Medulla oblongata (tissue), 1 donor: Measurements from ENCODE around the gene PIERCE2.
"Not testable (repeated sequence)": the region's sequence is repeated elsewhere in the genome, so short reads cannot be mapped to it uniquely, and the experiment has no call there.

Experiments used
- DNase-seq: peaks from one replicate; pipeline ENCODE4 v3.0.0-alpha.2; 2015; ENCODE audit errors: extremely low spot score

Gene PIERCE2

DNA sequence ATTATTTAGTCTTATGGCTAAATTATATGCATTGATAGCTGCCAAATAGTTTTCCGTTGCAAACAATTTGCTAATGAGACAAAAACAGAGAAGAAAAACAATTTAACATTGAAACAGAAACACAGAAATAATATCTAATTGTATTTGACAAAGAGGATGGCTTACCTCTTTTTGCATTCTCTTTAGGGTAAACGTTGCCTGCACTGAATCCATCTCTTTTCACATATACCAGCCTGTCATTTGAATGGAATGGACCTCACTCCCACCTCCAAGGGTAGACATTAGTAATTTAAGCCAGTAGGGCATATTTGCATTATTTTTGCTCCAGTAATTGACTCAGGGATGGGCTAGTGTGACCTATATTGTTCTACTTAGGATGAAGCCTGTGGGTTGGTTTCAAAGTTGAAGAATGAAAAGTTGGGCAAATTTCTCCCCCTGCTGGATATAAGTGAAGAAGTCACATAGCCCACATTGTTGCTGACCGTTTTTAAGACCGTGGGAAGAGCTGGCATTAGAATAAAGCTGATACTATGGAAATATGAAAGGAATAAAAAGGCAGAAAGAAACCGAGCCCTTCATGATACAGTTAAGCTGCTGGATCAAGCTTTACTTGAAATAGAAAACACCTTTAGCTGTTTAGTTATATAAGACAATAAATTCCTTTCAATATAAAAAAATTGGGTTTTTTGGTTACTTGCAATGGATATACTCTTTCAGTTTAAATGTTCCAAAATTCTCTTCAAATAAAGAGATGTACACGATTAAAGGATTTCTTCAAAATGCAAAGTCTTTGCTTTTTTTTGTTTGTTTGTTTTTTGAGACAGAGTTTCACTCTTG, 26.9 kb downstream of the PIERCE2 start:
- DNase-seq: peak; percentile 56

DNA sequence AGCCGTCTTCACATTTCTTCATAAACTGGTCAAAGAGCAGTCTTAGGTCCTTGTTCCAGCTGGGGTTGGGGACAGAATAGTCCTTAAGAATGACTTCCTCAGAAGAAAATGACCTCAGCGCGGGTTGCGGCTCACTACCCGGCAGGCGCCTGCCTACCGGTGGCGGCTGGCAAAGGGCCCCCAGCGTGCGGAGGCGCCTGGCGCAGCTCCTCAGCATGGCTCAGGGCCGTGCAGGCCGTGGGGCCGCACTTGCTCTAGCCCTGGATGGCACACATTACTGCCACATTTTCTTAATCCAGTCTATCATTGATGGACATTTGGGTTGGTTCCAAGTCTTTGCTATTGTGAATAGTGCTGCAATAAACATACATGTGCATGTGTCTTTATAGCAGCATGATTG, 34.8 kb downstream of the PIERCE2 start:
- DNase-seq: not testable (repeated sequence)

- DNase-seq: not testable (repeated sequence)
Observed at GRCh38 chr15:55445936-55446335, 37.6 kb downstream of the PIERCE2 start.

DNA sequence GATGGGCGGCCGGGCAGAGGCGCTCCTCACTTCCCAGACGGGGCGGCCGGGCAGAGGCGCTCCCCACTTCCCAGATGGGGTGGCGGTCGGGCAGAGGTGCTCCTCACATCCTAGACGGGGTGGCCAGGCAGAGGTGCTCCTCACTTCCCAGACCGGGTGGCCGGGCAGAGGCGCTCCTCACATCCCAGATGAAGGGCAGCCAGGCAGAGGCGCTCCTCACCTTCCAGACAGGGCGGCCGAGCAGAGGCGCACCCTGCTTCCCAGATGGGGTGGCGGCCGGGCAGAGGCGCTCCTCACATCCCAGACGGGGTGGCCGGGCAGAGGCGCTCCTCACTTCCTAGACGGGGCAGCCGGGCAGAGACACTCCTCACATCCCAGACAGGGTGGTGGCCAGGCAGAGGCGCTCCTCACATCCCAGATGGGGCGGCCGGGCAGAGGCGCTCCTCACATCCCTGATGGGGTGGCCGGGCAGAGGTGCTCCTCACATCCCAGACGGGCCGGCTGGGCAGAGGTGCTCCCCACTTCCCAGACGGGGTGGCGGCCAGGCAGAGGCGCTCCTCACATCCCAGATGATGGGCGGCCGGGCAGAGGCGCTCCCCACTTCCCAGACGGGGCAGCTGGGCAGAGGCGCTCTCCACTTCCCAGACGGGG, 38.2 kb downstream of the PIERCE2 start:
- DNase-seq: not testable (repeated sequence)

DNA sequence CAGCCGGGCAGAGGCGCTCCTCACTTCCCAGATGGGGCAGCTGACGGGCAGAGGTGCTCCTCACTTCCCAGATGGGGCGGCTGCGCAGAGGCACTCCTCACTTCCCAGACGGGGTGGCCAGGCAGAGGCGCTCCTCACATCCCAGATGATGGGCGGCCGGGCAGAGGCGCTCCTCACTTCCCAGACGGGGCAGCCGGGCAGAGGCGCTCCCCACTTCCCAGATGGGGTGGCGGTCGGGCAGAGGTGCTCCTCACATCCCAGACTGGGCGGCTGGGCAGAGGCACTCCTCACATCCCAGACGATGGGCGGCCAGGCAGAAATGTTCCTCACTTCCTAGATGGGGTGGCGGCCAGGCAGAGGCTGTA, 38.7 kb downstream of the PIERCE2 start:
- not testable (repeated sequence) for DNase-seq

- DNase-seq: no peak
Observed at GRCh38 chr15:55457401-55458022, 49.2 kb downstream of the PIERCE2 start.

- no peak for DNase-seq
Observed at GRCh38 chr15:55461447-55461846, 53.2 kb downstream of the PIERCE2 start.

GRCh38 chr15:55468321-55468720, 60.0 kb downstream of the PIERCE2 start:
- no peak for DNase-seq
